ENCODE data around the gene KLHL28.
"Not testable (repeated sequence)": the region's sequence is repeated elsewhere in the genome, so short reads cannot be mapped to it uniquely, and the experiment has no call there.

DNA sequence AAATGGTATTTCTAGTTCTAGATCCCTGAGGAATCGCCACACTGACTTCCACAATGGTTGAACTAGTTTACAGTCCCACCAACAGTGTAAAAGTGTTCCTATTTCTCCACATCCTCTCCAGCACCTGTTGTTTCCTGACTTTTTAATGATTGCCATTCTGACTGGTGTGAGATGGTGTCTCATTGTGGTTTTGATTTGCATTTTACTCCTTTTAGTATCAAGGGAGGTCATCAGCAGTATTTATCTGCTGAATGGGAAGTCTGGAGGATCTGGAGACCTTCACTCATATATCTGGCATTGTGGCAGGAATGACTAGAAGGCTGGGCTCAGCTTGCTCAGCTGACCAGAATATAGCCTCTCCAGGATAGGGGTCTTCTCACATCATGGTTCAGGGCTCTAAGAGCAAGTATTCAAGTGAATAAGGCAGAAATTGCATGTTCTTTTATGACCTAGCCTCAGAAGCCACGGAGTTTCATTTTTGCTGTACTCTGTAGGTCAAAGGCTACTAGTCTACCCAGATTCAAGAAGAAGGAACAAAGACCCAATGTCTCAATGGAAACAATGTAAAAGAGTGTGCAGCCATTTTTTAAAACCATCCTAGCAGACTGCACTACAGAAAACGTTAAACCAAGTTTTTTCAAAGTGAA is 69.9 kb downstream of the KLHL28 start:
- TF ChIP-seq, protein P1, sequence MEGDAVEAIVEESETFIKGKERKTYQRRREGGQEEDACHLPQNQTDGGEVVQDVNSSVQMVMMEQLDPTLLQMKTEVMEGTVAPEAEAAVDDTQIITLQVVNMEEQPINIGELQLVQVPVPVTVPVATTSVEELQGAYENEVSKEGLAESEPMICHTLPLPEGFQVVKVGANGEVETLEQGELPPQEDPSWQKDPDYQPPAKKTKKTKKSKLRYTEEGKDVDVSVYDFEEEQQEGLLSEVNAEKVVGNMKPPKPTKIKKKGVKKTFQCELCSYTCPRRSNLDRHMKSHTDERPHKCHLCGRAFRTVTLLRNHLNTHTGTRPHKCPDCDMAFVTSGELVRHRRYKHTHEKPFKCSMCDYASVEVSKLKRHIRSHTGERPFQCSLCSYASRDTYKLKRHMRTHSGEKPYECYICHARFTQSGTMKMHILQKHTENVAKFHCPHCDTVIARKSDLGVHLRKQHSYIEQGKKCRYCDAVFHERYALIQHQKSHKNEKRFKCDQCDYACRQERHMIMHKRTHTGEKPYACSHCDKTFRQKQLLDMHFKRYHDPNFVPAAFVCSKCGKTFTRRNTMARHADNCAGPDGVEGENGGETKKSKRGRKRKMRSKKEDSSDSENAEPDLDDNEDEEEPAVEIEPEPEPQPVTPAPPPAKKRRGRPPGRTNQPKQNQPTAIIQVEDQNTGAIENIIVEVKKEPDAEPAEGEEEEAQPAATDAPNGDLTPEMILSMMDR (IDR thresholded peaks at IDR 0.05) = not testable (repeated sequence)
- TF ChIP-seq POLR2AphosphoS5 (IDR thresholded peaks at IDR 0.05) = not testable (repeated sequence)
